Measurements from ENCODE around the gene MAP4K2. TPM values are rescaled to one million over a fixed set of nuclear protein-coding genes. Genes with fewer than 3 reads are reported as not detected.

MAP4K2 gene
- total RNA-seq, 2 experiments from 2014 or later, result 54.0 to 57.3 TPM

GRCh38 chr11:64837887-64838351 lies 34.9 kb upstream of the MAP4K2 start:
- H3K9me3 Mint-ChIP-seq (ENCODE audit: low read depth), result no peaks in the 10 kb centered on the region
- no peaks in the 10 kb centered on the region for H3K4me1 Mint-ChIP-seq
- ATAC-seq (no peak), DNase-seq (no peak)
- POLR2A ChIA-PET, result no interaction called here
- no peaks in the 10 kb centered on the region for H3K27me3 Mint-ChIP-seq
- CTCF ChIA-PET, result no interaction called here
- no peak overlapping the region for H3K4me3 Mint-ChIP-seq
- no peak overlapping the region for H3K27ac Mint-ChIP-seq
- intact Hi-C loops (cut with DNase I, micrococcal nuclease), result no loop called here
- H3K36me3 Mint-ChIP-seq (ENCODE audit: low read depth), result no peaks in the 10 kb centered on the region

DNA sequence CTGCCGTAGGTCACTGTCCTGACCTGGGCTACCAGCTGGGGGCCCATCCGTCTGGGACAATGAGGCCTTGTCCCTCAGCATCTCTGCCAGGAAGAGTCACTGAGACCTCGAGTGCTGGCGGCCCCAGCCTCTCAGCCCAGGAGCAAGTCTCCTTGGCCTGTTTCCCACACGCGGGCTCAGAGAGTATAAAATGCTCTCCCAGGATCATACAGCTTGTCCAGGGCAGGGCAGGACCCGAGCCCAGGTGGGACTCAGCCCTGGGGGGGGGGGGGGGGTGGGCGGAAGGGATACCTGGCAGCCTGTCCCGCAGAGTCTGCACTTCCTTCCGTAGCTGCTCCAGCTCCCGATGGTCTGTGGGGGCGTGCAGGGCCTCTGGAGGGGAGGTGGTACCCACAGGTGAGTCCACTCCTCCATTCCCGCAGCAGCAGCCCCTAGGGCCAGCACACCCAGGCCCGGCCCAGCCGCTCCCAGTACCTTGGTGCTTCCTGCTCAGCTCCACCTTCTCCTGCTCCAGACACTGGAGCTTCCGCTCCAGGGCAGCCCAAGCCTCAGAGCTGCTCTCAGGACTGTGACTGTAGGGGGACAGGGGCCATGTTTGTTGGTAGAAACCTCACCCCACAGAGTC lies 33.5 kb upstream of the MAP4K2 start:
- no peaks in the 10 kb centered on the region for H3K36me3 Mint-ChIP-seq (ENCODE audit: low read depth)
- no peaks in the 10 kb centered on the region for H3K27me3 Mint-ChIP-seq
- H3K4me3 Mint-ChIP-seq, result no peak overlapping the region
- H3K9me3 Mint-ChIP-seq (ENCODE audit: low read depth), result no peaks in the 10 kb centered on the region
- intact Hi-C loops (cut with DNase I, micrococcal nuclease), result no loop called here
- ChIA-PET CTCF (interaction anchor here (1.2 kb wide), 1 partner anchor 9 kb away, joined by 3 read pairs; no protein-coding TSS in a partner anchor), POLR2A (no interaction called here)
- H3K27ac Mint-ChIP-seq, result no peak overlapping the region
- no peak for ATAC-seq
- no peaks in the 10 kb centered on the region for H3K4me1 Mint-ChIP-seq
- DNase-seq, result no peak

DNA sequence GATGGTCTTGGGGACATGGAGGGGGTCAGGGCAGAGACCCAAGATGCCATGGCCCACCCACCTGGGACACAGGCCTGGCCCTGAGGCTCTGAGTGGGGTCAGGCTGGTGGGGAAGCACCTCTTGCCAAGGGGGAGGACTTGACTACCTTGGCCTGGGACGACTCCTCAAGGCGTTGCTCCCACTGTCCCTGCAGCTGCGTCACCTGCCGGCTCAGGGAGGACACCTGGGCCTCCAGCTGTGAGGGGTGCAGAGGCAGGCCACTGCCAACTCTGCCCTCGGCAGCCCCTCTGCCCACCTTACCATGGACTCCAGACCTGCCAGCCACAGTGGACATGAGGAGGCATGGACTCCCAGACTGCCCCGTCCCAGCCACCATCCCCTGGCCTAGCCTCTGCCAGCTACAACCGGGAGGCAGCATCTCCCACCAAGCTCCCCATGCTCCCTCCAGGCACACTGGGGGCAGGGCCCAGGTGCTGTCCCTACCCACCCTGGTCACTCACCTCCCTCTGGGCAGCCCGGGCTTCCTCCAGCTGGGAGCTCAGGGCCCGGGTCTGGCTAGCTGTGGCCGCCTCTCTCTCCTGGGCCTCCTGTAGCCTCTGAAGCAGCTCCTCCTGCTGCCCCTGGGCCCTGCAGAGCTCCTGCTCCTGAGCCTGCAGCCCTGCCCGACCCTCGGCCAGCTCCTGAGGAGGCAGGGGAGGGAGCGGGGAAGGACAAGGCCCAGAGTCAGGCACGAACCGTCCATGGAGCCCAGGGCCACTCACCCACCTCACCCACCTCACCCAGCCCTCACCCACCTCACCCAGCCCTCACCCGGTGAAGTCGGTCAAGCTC lies 32.8 kb upstream of the MAP4K2 start:
- Mint-ChIP-seq H3K4me3 (no peak overlapping the region), H3K9me3 (ENCODE audit: low read depth) (no peaks in the 10 kb centered on the region), H3K36me3 (ENCODE audit: low read depth) (no peaks in the 10 kb centered on the region), H3K4me1 (no peaks in the 10 kb centered on the region), H3K27ac (no peak overlapping the region), H3K27me3 (no peaks in the 10 kb centered on the region)
- POLR2A ChIA-PET, result no interaction called here
- intact Hi-C loops (cut with DNase I, micrococcal nuclease), result no loop called here
- no peak for ATAC-seq
- DNase-seq, result no peak
- CTCF ChIA-PET, result interaction anchor here (0.6 to 1.0 kb wide), 2 partner anchors 8 to 23 kb away, joined by 3 read pairs; no protein-coding TSS in a partner anchor

GRCh38 chr11:64834723-64835615 lies 32.0 kb upstream of the MAP4K2 start:
- no peaks in the 10 kb centered on the region for H3K4me1 Mint-ChIP-seq
- ChIA-PET POLR2A (no interaction called here), CTCF (interaction anchor here (0.5 to 1.0 kb wide), 4 partner anchors 9 to 117 kb away, joined by 3 to 5 read pairs (median 3); no protein-coding TSS in a partner anchor)
- H3K4me3 Mint-ChIP-seq, result no peak overlapping the region
- intact Hi-C loops (cut with DNase I, micrococcal nuclease), result no loop called here
- no peaks in the 10 kb centered on the region for H3K27me3 Mint-ChIP-seq
- H3K9me3 Mint-ChIP-seq (ENCODE audit: low read depth), result no peaks in the 10 kb centered on the region
- no peaks in the 10 kb centered on the region for H3K36me3 Mint-ChIP-seq (ENCODE audit: low read depth)
- no peak overlapping the region for H3K27ac Mint-ChIP-seq
- ATAC-seq, result no peak
- no peak for DNase-seq

DNA sequence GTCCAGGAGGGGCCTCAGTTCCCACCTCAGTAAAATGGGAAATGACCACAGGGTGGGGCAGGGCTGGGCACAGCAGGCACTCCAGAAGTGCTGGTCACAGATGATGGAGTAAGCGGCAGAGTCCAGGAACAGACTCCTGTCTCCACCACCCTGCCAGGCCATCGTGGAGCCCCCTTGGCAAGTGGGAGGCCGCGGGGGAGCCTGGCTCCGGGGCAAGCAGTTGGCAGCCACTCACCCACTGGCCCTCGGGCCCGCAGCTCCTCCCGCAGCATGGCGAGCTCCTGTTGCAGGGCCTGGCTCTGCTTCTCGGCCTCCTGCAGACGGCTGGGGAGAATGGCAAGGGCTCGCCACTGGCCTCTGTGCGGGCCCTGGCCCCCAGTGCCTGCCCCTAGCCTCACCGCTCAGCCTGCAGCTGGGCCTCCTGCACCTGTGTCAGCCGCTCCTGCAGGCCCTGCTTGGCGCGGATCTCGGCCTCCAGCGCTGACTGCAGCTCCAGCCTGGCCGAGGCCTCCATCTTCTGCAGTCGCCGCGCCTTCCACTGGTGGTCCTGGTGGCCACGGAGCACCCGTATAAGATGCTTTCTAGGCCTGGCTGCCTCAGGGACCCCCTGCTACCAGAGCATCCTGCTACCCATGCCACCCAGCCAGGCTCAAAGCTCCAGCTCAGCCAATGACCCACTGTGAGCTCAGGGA lies 31.2 kb upstream of the MAP4K2 start:
- POLR2A ChIA-PET, result no interaction called here
- ATAC-seq (no peak), DNase-seq (no peak)
- Mint-ChIP-seq H3K36me3 (ENCODE audit: low read depth) (no peaks in the 10 kb centered on the region), H3K4me3 (no peak overlapping the region), H3K4me1 (no peaks in the 10 kb centered on the region), H3K27me3 (no peaks in the 10 kb centered on the region), H3K27ac (no peak overlapping the region), H3K9me3 (ENCODE audit: low read depth) (no peaks in the 10 kb centered on the region)
- intact Hi-C loops (cut with DNase I, micrococcal nuclease), result no loop called here
- CTCF ChIA-PET, result interaction anchor here (0.5 kb wide), 1 partner anchor 118 kb away, joined by 3 read pairs; no protein-coding TSS in a partner anchor

DNA sequence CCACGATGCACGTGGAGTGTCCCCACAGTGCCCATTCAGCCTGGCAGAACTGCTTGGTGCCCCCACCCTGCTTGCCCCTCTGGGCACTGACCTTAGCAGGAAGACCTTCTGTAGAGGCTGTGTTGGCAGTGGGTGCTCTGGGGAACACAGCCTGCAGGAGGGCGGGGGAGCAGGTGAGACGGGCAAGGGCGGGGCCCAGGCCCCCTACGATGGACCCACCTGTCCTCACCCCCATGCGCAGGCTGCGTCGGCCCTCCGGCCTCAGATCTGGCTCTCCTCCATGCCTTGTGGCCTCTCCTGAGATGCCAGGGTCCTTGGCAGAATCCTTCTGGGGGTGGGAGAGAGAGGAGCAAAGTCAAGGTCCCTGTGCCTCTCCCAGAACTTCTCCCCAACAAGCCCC lies 30.5 kb upstream of the MAP4K2 start:
- intact Hi-C loops (cut with DNase I, micrococcal nuclease), result no loop called here
- Mint-ChIP-seq H3K4me3 (no peak overlapping the region), H3K4me1 (no peaks in the 10 kb centered on the region), H3K27me3 (no peaks in the 10 kb centered on the region), H3K27ac (no peak overlapping the region), H3K36me3 (ENCODE audit: low read depth) (no peaks in the 10 kb centered on the region), H3K9me3 (ENCODE audit: low read depth) (no peaks in the 10 kb centered on the region)
- POLR2A ChIA-PET, result no interaction called here
- ATAC-seq (no peak), DNase-seq (no peak)
- CTCF ChIA-PET, result no interaction called here

DNA sequence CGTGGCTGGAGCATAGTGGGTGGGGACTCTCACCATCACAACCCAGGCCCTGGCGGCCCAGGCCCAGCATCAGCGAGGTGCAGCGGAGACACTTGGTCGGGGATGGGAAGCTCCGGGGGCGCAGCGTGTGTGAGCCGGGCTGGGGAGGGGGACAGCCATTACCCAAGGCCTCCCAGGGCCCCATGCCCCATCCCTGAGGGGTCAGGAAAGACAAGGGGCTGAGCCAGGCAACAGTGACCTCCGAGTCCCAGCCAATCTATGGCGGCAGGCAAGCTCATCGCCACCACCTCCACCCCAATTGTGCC lies 30.1 kb upstream of the MAP4K2 start:
- Mint-ChIP-seq H3K27me3 (no peaks in the 10 kb centered on the region), H3K36me3 (ENCODE audit: low read depth) (no peaks in the 10 kb centered on the region), H3K27ac (no peak overlapping the region), H3K9me3 (ENCODE audit: low read depth) (no peaks in the 10 kb centered on the region), H3K4me3 (no peak overlapping the region), H3K4me1 (no peaks in the 10 kb centered on the region)
- intact Hi-C loops (cut with DNase I, micrococcal nuclease), result no loop called here
- ATAC-seq, result no peak
- no peak for DNase-seq
- ChIA-PET POLR2A (no interaction called here), CTCF (no interaction called here)

DNA sequence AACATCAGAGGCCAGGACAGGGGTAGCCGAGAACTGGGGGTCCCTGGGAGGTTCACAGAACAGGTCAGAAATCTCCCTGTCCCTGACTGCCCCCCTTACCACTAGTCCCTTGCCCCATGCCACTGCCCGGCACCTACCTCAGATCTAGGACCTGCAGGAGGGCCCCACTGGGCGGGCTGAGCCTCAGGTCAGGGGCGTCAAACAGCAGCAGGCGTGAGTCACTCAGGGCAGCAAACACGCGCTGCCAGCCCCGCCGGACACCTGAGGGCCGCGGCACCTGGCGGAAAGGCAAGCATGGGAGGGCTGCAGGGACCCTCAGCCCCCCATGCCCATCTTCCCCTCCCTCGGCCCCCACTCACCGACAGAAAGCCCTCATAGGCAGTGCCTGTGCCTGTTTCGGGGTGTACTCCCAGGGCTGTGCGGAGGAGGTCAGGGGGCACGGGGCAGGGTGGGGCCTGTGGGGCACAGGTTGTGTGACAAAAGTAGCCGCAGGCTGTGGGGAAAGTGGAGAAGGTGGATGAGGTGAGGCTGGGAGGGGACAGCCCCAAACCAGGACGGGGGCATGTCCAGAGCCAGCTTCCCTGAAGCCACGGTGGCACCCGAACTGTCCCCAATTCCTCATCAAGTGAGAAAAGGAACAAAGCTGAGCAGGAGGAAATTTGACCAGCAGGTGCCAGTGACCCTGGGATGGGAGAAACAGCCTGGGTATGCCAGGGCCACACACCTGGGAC lies 29.6 kb upstream of the MAP4K2 start:
- Mint-ChIP-seq H3K4me3 (no peak overlapping the region), H3K27me3 (no peaks in the 10 kb centered on the region), H3K27ac (no peak overlapping the region), H3K36me3 (ENCODE audit: low read depth) (no peaks in the 10 kb centered on the region), H3K4me1 (no peaks in the 10 kb centered on the region), H3K9me3 (ENCODE audit: low read depth) (no peaks in the 10 kb centered on the region)
- DNase-seq (no peak), ATAC-seq (no peak)
- POLR2A ChIA-PET, result no interaction called here
- CTCF ChIA-PET, result no interaction called here
- intact Hi-C loops (cut with DNase I, micrococcal nuclease), result no loop called here

GRCh38 chr11:64831411-64831891 lies 28.4 kb upstream of the MAP4K2 start:
- no peak for ATAC-seq
- POLR2A ChIA-PET, result no interaction called here
- no peak for DNase-seq
- H3K4me3 Mint-ChIP-seq, result no peak overlapping the region
- H3K36me3 Mint-ChIP-seq (ENCODE audit: low read depth), result no peaks in the 10 kb centered on the region
- no peaks in the 10 kb centered on the region for H3K4me1 Mint-ChIP-seq
- no peak overlapping the region for H3K27ac Mint-ChIP-seq
- intact Hi-C loops (cut with DNase I, micrococcal nuclease), result no loop called here
- H3K9me3 Mint-ChIP-seq (ENCODE audit: low read depth), result no peaks in the 10 kb centered on the region
- CTCF ChIA-PET, result interaction anchor here (0.6 kb wide), 2 partner anchors 13 to 498 kb away, joined by 3 to 4 read pairs; partner anchors contain the start of gene CDC42BPG
- H3K27me3 Mint-ChIP-seq, result no peaks in the 10 kb centered on the region

- intact Hi-C loops (cut with DNase I, micrococcal nuclease), result no loop called here
- no peaks in the 10 kb centered on the region for H3K4me1 Mint-ChIP-seq
- no peak overlapping the region for H3K27ac Mint-ChIP-seq
- ChIA-PET CTCF (no interaction called here), POLR2A (no interaction called here)
- no peaks in the 10 kb centered on the region for H3K9me3 Mint-ChIP-seq (ENCODE audit: low read depth)
- no peak overlapping the region for H3K4me3 Mint-ChIP-seq
- no peak for DNase-seq
- no peak for ATAC-seq
- no peaks in the 10 kb centered on the region for H3K36me3 Mint-ChIP-seq (ENCODE audit: low read depth)
- H3K27me3 Mint-ChIP-seq, result no peaks in the 10 kb centered on the region
Measured at GRCh38 chr11:64829536-64830251, 26.7 kb upstream of the MAP4K2 start.

All from activated CD4-positive, alpha-beta T cell treated with anti-CD3 and anti-CD28 coated beads for 36 hours (primary cell).